Right lobe of liver (tissue), 4 donors: ENCODE data around the gene BCAR3.

Experiments
- CTCF ChIP-seq, 4 donors: fragments of 200-600 bp in 3 of 4; fragments of 450-650 bp in 1 of 4; IDR thresholded peaks; one replicate each; pipeline versions ENCODE4 v1.5.1 to v1.8.0; 2016 to 2022; ENCODE audit warnings: antibody characterized with exemption in 4 of 4, mild to moderate bottlenecking in 2 of 4
- POLR2A ChIP-seq: fragments of 450-650 bp; IDR thresholded peaks from one replicate; pipeline ENCODE4 v1.6.1; 2017; ENCODE audit warnings: antibody characterized with exemption, mild to moderate bottlenecking
- donor health status: DM: no; HTN: no; CAD: no.
- donor health status: DM: no; HTN: no; CAD: no.
- donor health status: DM: no; HTN: yes; CAD: no.

GRCh38 chr1:93690921-93691789 is 9.5 kb upstream of the BCAR3 start:
- TF ChIP-seq CTCF (IDR thresholded peaks at IDR 0.05) = no peak
- TF ChIP-seq POLR2A = no peak
